ENCODE data around the gene WRAP73.

Gene WRAP73

DNA sequence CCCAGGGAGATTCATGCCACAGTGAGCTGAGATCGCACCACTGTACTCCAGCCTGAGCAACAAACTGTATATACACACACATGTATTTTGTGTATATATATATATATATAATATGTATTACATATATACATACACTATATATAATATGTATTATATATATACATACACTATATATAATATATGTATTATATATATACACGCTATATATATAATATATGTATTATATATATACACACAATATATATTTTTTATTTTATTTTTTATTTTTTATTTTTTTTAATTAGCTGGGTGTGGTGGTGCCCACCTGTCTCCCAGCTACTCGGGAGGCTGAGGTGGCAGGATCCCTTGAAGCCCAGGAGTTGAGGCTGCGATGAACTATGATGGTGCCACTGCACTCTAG lies 11.7 kb upstream of the WRAP73 start:
- TF ChIP-seq, protein P1, sequence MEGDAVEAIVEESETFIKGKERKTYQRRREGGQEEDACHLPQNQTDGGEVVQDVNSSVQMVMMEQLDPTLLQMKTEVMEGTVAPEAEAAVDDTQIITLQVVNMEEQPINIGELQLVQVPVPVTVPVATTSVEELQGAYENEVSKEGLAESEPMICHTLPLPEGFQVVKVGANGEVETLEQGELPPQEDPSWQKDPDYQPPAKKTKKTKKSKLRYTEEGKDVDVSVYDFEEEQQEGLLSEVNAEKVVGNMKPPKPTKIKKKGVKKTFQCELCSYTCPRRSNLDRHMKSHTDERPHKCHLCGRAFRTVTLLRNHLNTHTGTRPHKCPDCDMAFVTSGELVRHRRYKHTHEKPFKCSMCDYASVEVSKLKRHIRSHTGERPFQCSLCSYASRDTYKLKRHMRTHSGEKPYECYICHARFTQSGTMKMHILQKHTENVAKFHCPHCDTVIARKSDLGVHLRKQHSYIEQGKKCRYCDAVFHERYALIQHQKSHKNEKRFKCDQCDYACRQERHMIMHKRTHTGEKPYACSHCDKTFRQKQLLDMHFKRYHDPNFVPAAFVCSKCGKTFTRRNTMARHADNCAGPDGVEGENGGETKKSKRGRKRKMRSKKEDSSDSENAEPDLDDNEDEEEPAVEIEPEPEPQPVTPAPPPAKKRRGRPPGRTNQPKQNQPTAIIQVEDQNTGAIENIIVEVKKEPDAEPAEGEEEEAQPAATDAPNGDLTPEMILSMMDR (IDR thresholded peaks at IDR 0.05; ENCODE audit: unreplicated experiment in 3 of 3), result no peak
- H3K4me3 Mint-ChIP-seq, result no peak overlapping the region
- H3K9me3 Mint-ChIP-seq, result no peaks in the 10 kb centered on the region
- no peaks in the 10 kb centered on the region for H3K36me3 Mint-ChIP-seq (ENCODE audit: low read depth)
- H3K27me3 Mint-ChIP-seq (ENCODE audit: low read depth), result peaks cover 49% of the 10 kb centered on the region
- H3K27ac Mint-ChIP-seq, result no peak overlapping the region
- H3K4me1 Mint-ChIP-seq, result no peaks in the 10 kb centered on the region

DNA sequence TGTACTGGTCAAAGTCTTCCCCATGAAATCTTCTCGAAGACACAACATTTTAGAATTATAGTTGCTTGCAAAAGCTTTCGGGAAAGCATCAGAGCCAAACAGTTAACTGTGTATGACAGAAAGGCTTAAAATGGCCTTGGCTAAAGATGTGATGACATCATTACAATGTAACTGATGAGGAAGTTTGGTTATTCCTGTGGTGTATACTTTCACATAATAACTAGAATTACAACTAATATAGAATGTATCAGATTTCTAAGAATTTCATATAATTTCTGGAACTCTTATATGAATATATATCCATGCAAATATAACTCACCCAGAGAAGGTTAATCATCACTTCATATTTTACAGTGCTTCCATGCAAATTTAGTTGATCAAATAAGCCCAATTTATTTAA lies 10.8 kb upstream of the WRAP73 start:
- no peak overlapping the region for H3K4me3 Mint-ChIP-seq

GRCh38 chr1:3659093-3659492 lies 9.2 kb upstream of the WRAP73 start:
- no peak overlapping the region for H3K27ac Mint-ChIP-seq
- H3K4me3 Mint-ChIP-seq, result no peak overlapping the region

More for the DNA sequence above, 10.8 kb upstream of the WRAP73 start:
- TF ChIP-seq, protein P1 (IDR thresholded peaks at IDR 0.05; ENCODE audit: unreplicated experiment in 3 of 3), result no peak
- Mint-ChIP-seq H3K9me3 (no peaks in the 10 kb centered on the region), H3K4me1 (no peaks in the 10 kb centered on the region), H3K36me3 (ENCODE audit: low read depth) (no peaks in the 10 kb centered on the region), H3K27ac (no peak overlapping the region), H3K27me3 (ENCODE audit: low read depth) (peaks cover 57% of the 10 kb centered on the region)

DNA sequence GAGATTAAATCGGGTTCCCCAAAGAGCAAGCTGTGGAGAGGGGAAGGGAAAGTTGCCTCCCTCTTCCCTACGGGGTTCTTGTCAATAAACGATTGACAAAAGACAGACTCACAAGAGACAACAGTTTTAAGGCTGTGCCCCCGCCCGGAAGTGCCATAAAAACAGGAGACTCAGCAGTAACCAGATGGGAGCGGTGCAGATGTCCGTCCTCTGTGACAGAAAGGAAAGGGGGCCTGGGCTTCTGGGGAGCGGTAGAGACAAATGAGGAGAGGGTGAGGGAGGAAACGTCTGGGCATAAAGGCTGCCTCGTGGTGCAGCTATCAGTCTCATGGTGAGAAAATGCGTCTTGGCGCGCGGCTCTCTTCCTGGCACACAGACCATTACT lies 8.3 kb upstream of the WRAP73 start:
- Mint-ChIP-seq H3K27ac (no peak overlapping the region), H3K36me3 (ENCODE audit: low read depth) (no peaks in the 10 kb centered on the region), H3K27me3 (ENCODE audit: low read depth) (peaks cover 69% of the 10 kb centered on the region), H3K4me1 (no peaks in the 10 kb centered on the region), H3K4me3 (no peak overlapping the region), H3K9me3 (no peaks in the 10 kb centered on the region)
- TF ChIP-seq, protein P1 (IDR thresholded peaks at IDR 0.05; ENCODE audit: unreplicated experiment in 3 of 3), result no peak

More at GRCh38 chr1:3659093-3659492, 9.2 kb upstream of the WRAP73 start:
- Mint-ChIP-seq H3K4me1 (no peaks in the 10 kb centered on the region), H3K36me3 (ENCODE audit: low read depth) (no peaks in the 10 kb centered on the region), H3K27me3 (ENCODE audit: low read depth) (peaks cover 64% of the 10 kb centered on the region), H3K9me3 (no peaks in the 10 kb centered on the region)
- TF ChIP-seq, protein P1 (IDR thresholded peaks at IDR 0.05; ENCODE audit: unreplicated experiment in 3 of 3), result no peak

- H3K9me3 Mint-ChIP-seq, result no peaks in the 10 kb centered on the region
- H3K4me3 Mint-ChIP-seq, result no peak overlapping the region
- H3K27me3 Mint-ChIP-seq (ENCODE audit: low read depth), result peaks cover 69% of the 10 kb centered on the region
- TF ChIP-seq, protein P1 (IDR thresholded peaks at IDR 0.05; ENCODE audit: unreplicated experiment in 3 of 3), result no peak
- no peaks in the 10 kb centered on the region for H3K36me3 Mint-ChIP-seq (ENCODE audit: low read depth)
- no peaks in the 10 kb centered on the region for H3K4me1 Mint-ChIP-seq
- H3K27ac Mint-ChIP-seq, result no peak overlapping the region
These were observed 7.8 kb upstream of the WRAP73 start for GRCh38 chr1:3657578-3658230.

DNA sequence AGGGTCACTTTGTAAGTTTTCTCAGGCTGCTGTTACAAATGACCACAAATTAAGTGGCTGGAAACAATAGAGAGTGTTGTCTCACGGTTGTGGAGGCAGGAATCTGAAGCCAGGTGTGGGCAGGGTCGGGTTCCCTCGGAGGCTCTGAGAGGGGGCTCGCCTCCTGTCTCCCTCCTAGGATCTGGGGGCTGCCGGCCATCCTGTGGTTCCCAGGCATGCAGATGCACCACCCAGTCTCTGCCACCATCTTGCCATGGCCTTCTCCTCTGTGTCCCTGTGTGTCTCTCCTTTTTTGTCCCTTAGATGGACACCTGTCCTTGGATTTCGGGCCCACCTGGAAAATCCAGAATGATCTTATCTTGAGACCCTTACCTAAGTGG lies 7.2 kb upstream of the WRAP73 start:
- Mint-ChIP-seq H3K27ac (no peak overlapping the region), H3K27me3 (ENCODE audit: low read depth) (peaks cover 69% of the 10 kb centered on the region), H3K36me3 (ENCODE audit: low read depth) (no peaks in the 10 kb centered on the region), H3K4me1 (no peaks in the 10 kb centered on the region), H3K4me3 (no peak overlapping the region), H3K9me3 (no peaks in the 10 kb centered on the region)
- TF ChIP-seq, protein P1 (IDR thresholded peaks at IDR 0.05; ENCODE audit: unreplicated experiment in 3 of 3), result no peak
